Measurements from ENCODE around the gene RRM2.

GRCh38 chr2:10076511-10076910 lies 46.0 kb upstream of the RRM2 start:
- TF ChIP-seq EZH2 (IDR thresholded peaks at IDR 0.05; ENCODE audit: insufficient read depth, poor library complexity, severe bottlenecking) (no peak), EZH2phosphoT487 (IDR thresholded peaks at IDR 0.05; ENCODE audit: insufficient read depth, low read depth) (no peak)

Data from GM23248 (cell line).